Transverse colon (tissue), 4 donors: Measurements from ENCODE around the gene HPGD. TPM values are rescaled to one million over a fixed set of nuclear protein-coding genes. Genes with fewer than 3 reads are reported as not detected.

Experiments used
- DNase-seq: peaks from one replicate; pipeline ENCODE4 v3.0.0-alpha.2; 2019
- H3K27ac ChIP-seq, 4 donors: fragments of 200-600 bp; sonication (generic); 2 replicates each; pipeline ENCODE4 v1.5.1; 2016 to 2018; ENCODE audit warnings: inconsistent platforms in 4 of 4
- H3K27me3 ChIP-seq: fragments of 200-600 bp; sonication (generic); 2 replicates; pipeline ENCODE4 v1.5.1; 2017; ENCODE audit warnings: inconsistent platforms
- H3K36me3 ChIP-seq, 4 donors: fragments of 200-600 bp; sonication (generic); 2 replicates each; pipeline ENCODE4 v1.5.1; 2017 to 2019; ENCODE audit warnings: inconsistent platforms in 4 of 4
- H3K4me1 ChIP-seq, 4 donors: fragments of 200-600 bp; sonication (generic); 2 replicates each; pipeline ENCODE4 v1.5.1; 2017 to 2020; ENCODE audit warnings: inconsistent platforms in 4 of 4
- H3K4me3 ChIP-seq, 4 donors: fragments of 200-600 bp; sonication (generic); 1 replicate in 1 of 4; 2 replicates in 3 of 4; pipeline versions ENCODE4 v1.5.1 to v1.6.1; 2017 to 2019; ENCODE audit warnings: inconsistent platforms in 4 of 4
- H3K9me3 ChIP-seq, 2 donors: fragments of 200-600 bp; sonication (generic); 2 replicates each; pipeline ENCODE4 v1.5.1; 2017 to 2019; ENCODE audit warnings: inconsistent platforms in 2 of 2
- EP300 ChIP-seq: sonication (generic); formaldehyde crosslinking; IDR thresholded peaks from one replicate; pipeline ENCODE4 v1.6.1; 2017; ENCODE audit warnings: antibody characterized with exemption, low read depth
- POLR2A ChIP-seq: fragments of 450-650 bp; IDR thresholded peaks from one replicate; pipeline ENCODE4 v1.6.1; 2016; ENCODE audit warnings: antibody characterized with exemption, mild to moderate bottlenecking, moderate library complexity
- POLR2AphosphoS5 ChIP-seq, 3 donors: sonication (generic); formaldehyde crosslinking; IDR thresholded peaks; one replicate each; pipeline ENCODE4 v1.6.1; 2016; ENCODE audit warnings: antibody characterized with exemption in 3 of 3
- WGBS, 2 donors: methylation state at CpG; one replicate each; pipeline ENCODE4 v1.1.5; 2018; ENCODE audit warnings: low coverage in 1 of 2; 5-methylcytosine and 5-hydroxymethylcytosine counted together
- in situ Hi-C, 4 donors: fragments of 200-750 bp; cut with MboI; loops; one replicate each; pipeline versions ENCODE4 v1.15.0 to v1.15.1; 2017; ENCODE audit warnings: low sequenced_read_pairs in 3 of 4, low pct_ligation_motif_present in 1 of 4, low pct_unique_long_range_greater_than_20kb in 1 of 4
- intact Hi-C: fragments of 100-400 bp; cut with DNase I; formaldehyde crosslinking; loops from one replicate; pipeline ENCODE4 v1.15.1; 2023; ENCODE audit warnings: low total_unique reads
- total RNA-seq, 4 donors: library from RNA; depleted of rRNA; stranded (reverse); fragments of >200 nt; gene quantifications; one replicate each; pipeline ENCODE4 v1.1.0, GENCODE V29; 2016
- TF ChIP-seq, protein P1 (sequence below), 5 experiments: fragments of 200-600 bp in 3 of 5; fragments of 450-650 bp in 2 of 5; sonication (generic) in 3 of 5; IDR thresholded peaks; 1 replicate in 2 of 5; 2 replicates in 3 of 5; pipeline ENCODE4 v1.5.1; 2016 to 2017; ENCODE audit warnings: antibody characterized with exemption in 5 of 5, inconsistent platforms in 3 of 5, mild to moderate bottlenecking in 2 of 5, moderate library complexity in 1 of 5

Gene HPGD
- total RNA-seq, 4 donors from 2014 or later: 33.0 to 602 (median 361) TPM

GRCh38 chr4:174553031-174553430 lies 30.7 kb upstream of the HPGD start:
- no peaks in the 10 kb centered on the region for H3K4me1 ChIP-seq
- H3K36me3 ChIP-seq: no peaks in the 10 kb centered on the region
- TF ChIP-seq POLR2AphosphoS5 (IDR thresholded peaks at IDR 0.05) (no peak), EP300 (no peak), POLR2A (no peak)
- TF ChIP-seq, protein P1, sequence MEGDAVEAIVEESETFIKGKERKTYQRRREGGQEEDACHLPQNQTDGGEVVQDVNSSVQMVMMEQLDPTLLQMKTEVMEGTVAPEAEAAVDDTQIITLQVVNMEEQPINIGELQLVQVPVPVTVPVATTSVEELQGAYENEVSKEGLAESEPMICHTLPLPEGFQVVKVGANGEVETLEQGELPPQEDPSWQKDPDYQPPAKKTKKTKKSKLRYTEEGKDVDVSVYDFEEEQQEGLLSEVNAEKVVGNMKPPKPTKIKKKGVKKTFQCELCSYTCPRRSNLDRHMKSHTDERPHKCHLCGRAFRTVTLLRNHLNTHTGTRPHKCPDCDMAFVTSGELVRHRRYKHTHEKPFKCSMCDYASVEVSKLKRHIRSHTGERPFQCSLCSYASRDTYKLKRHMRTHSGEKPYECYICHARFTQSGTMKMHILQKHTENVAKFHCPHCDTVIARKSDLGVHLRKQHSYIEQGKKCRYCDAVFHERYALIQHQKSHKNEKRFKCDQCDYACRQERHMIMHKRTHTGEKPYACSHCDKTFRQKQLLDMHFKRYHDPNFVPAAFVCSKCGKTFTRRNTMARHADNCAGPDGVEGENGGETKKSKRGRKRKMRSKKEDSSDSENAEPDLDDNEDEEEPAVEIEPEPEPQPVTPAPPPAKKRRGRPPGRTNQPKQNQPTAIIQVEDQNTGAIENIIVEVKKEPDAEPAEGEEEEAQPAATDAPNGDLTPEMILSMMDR (IDR thresholded peaks at IDR 0.05): no peak
- H3K27me3 ChIP-seq: no peaks in the 10 kb centered on the region
- H3K9me3 ChIP-seq: no peaks in the 10 kb centered on the region
- in situ Hi-C loops: no loop called here
- H3K27ac ChIP-seq: no peak overlapping the region
- DNase-seq: no peak
- intact Hi-C loops: no loop called here
- 70 to 83% methylated on average over 2 of the region's 2 CpGs for WGBS, 2 donors
- H3K4me3 ChIP-seq: no peak overlapping the region

- H3K4me1 ChIP-seq: no peaks in the 10 kb centered on the region
- no peak for DNase-seq
- H3K9me3 ChIP-seq: no peaks in the 10 kb centered on the region
- no peak overlapping the region for H3K27ac ChIP-seq
- no peaks in the 10 kb centered on the region for H3K27me3 ChIP-seq
- H3K36me3 ChIP-seq: no peaks in the 10 kb centered on the region
- no peak for TF ChIP-seq EP300
- no peak for TF ChIP-seq POLR2AphosphoS5 (IDR thresholded peaks at IDR 0.05)
- H3K4me3 ChIP-seq: no peak overlapping the region
- intact Hi-C loops (no loop called here), in situ Hi-C loops (no loop called here)
These were observed 28.3 kb upstream of the HPGD start for GRCh38 chr4:174550541-174550940.

- no peaks in the 10 kb centered on the region for H3K9me3 ChIP-seq
- no peaks in the 10 kb centered on the region for H3K27me3 ChIP-seq
- WGBS, 2 donors: 79 to 92% methylated on average over 1 of the region's 1 CpG
- in situ Hi-C loops: no loop called here
- TF ChIP-seq POLR2A (no peak), POLR2AphosphoS5 (IDR thresholded peaks at IDR 0.05) (no peak)
- H3K27ac ChIP-seq: no peak overlapping the region
- no peaks in the 10 kb centered on the region for H3K4me1 ChIP-seq
- DNase-seq: no peak
- no peak overlapping the region for H3K4me3 ChIP-seq
- intact Hi-C loops: no loop called here
- H3K36me3 ChIP-seq: no peaks in the 10 kb centered on the region
These were observed 27.4 kb upstream of the HPGD start for GRCh38 chr4:174549721-174550120.

- Histone ChIP-seq H3K27ac (no peak overlapping the region), H3K4me1 (no peaks in the 10 kb centered on the region), H3K9me3 (no peaks in the 10 kb centered on the region), H3K27me3 (no peaks in the 10 kb centered on the region), H3K36me3 (no peaks in the 10 kb centered on the region), H3K4me3 (no peak overlapping the region)
- in situ Hi-C loops (no loop called here), intact Hi-C loops (no loop called here)
- TF ChIP-seq EP300 (no peak), POLR2AphosphoS5 (IDR thresholded peaks at IDR 0.05) (no peak), POLR2A (no peak)
- TF ChIP-seq, protein P1 (IDR thresholded peaks at IDR 0.05): no peak
- DNase-seq: no peak
These were observed 23.0 kb upstream of the HPGD start for GRCh38 chr4:174545268-174545667.

DNA sequence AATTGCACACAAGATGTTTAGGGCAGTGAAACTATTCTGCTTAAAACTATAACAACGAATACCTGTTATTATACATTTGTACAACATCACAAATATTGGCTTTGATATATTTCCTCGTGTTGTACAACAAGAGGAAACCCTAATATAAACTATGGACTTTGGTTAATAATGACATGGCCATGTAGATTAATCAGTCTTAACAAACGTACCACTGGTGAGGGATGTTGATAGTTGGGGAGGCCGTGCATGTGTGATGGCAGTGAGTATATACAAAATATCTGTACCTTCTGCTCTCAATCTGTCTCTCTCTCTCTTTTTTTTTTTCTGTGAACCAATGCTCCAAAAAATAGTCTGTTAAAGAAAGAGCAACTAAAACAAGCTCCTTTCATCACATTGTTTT lies 22.2 kb upstream of the HPGD start:
- intact Hi-C loops (no loop called here), in situ Hi-C loops (no loop called here)
- Histone ChIP-seq H3K4me3 (no peak overlapping the region), H3K27me3 (no peaks in the 10 kb centered on the region), H3K27ac (no peak overlapping the region), H3K4me1 (no peaks in the 10 kb centered on the region), H3K36me3 (no peaks in the 10 kb centered on the region), H3K9me3 (no peaks in the 10 kb centered on the region)
- DNase-seq: no peak
- WGBS, 2 donors: 59 to 75% methylated on average over 4 of the region's 4 CpGs
- TF ChIP-seq POLR2A: no peak
- TF ChIP-seq POLR2AphosphoS5 (IDR thresholded peaks at IDR 0.05): no peak
- TF ChIP-seq EP300: no peak
- TF ChIP-seq, protein P1 (IDR thresholded peaks at IDR 0.05): no peak
